NCI-H1436 treated with DMSO at 0.1 percent for 48 hours (cell line): ENCODE measurements around the gene ZNF598.
"Not testable (repeated sequence)": the region's sequence is repeated elsewhere in the genome, so short reads cannot be mapped to it uniquely, and the experiment has no call there.

Experiments used
- DNase-seq: peaks from one replicate; lab custom pipeline; 2025; lab: John Stamatoyannopoulos, UW

The ZNF598 gene

GRCh38 chr16:1958143-1958491 is 51.5 kb downstream of the ZNF598 start:
- not testable (repeated sequence) for DNase-seq

- DNase-seq = not testable (repeated sequence)
Measured at GRCh38 chr16:1957434-1958142, 52.0 kb downstream of the ZNF598 start.

- no peak for DNase-seq
Measured at GRCh38 chr16:1953734-1954133, 55.9 kb downstream of the ZNF598 start.

- DNase-seq = no peak
Measured at GRCh38 chr16:1950559-1950958, 59.1 kb downstream of the ZNF598 start.

- DNase-seq = no peak
Measured at GRCh38 chr16:1950047-1950446, 59.6 kb downstream of the ZNF598 start.

- DNase-seq = no peak
Measured at GRCh38 chr16:1949507-1949906, 60.1 kb downstream of the ZNF598 start.
